GM12878 (cell line): Measurements from ENCODE around the gene EIF4B. TPM values are rescaled to one million over a fixed set of nuclear protein-coding genes. Genes with fewer than 3 reads are reported as not detected.

ENCODE experiments used
- BMI1 ChIP-seq: fragments of 450-650 bp; IDR thresholded peaks from 2 replicates; pipeline ENCODE4 v1.6.1; 2016; ENCODE audit warnings: mild to moderate bottlenecking, moderate library complexity, borderline replicate concordance
- CEBPB ChIP-seq, 2 experiments: fragments of 150-350 bp in 1 of 2; IDR thresholded peaks; 2 replicates each; pipeline ENCODE4 v1.6.1; 2012 to 2014; ENCODE audit warnings: low read depth in 2 of 2, low read length in 2 of 2, borderline replicate concordance in 1 of 2, inconsistent platforms in 1 of 2
- CHD2 ChIP-seq: IDR thresholded peaks from 2 replicates; pipeline ENCODE4 v1.6.1; 2011; ENCODE audit warnings: low read depth, low read length, improper control_type of control experiment, borderline replicate concordance
- NBN ChIP-seq: fragments of 450-650 bp; IDR thresholded peaks from 2 replicates; pipeline ENCODE4 v1.6.1; 2016
- PAX8 ChIP-seq: fragments of 450-650 bp; IDR thresholded peaks from 2 replicates; pipeline ENCODE4 v1.6.1; 2017; ENCODE audit warnings: mild to moderate bottlenecking, moderate library complexity
- microRNA-seq: library from miRNA; unstranded; fragments of <30 nt; microRNA quantifications from one replicate; pipeline ENCODE4, GENCODE V29; 2018
- polyA plus RNA-seq, 11 experiments: library from polyadenylated mRNA; depleted of rRNA in 4 of 11; unstranded in 6 of 11; stranded (reverse) in 5 of 11; fragments of >200 nt; fragmentation: Nextera tagmentation in 4 of 11; fragmentation: Illumina TruSeq in 1 of 11; extraction: Ambion mirVana in 4 of 11; extraction: Trizol in 1 of 11; gene quantifications; 1 replicate in 1 of 11; 2 replicates in 10 of 11; pipeline versions ENCODE4 v1.2.1 to v1.2.3, GENCODE V29; 2011 to 2016; ENCODE audit warnings: inconsistent platforms in 2 of 11, missing spikeins in 2 of 11, low read depth in 1 of 11
- small RNA-seq: library from RNA; depleted of rRNA; stranded (forward); fragments of <200 nt; gene quantifications from one replicate; pipeline ENCODE3, GENCODE V24; 2014
- total RNA-seq, 4 experiments: library from RNA; depleted of rRNA in 3 of 4; stranded (reverse); fragments of >200 nt in 3 of 4; fragmentation: Illumina TruSeq in 1 of 4; extraction: Trizol in 1 of 4; gene quantifications; 2 replicates each; pipeline versions ENCODE4 v1.2.1 to v1.2.3, GENCODE V29; 2013 to 2021

The EIF4B gene
- total and polyA plus RNA-seq, 10 of the 15 experiments (the other 5 are each of a cell fraction or from before 2014, with no cell fraction given), result 123 to 752 (median 431) TPM

- TF ChIP-seq NBN (no peak), CEBPB (IDR thresholded peaks at IDR 0.05; ENCODE audit: borderline replicate concordance in 1 of 2, low read depth in 2 of 2, low read length in 2 of 2) (no peak), BMI1 (no peak), PAX8 (no peak), CHD2 (no peak)
- TF ChIP-seq, all 136 proteins: peak for 0
Observed at GRCh38 chr12:53091756-53092155, 85.5 kb downstream of the EIF4B start (continued).

Small RNA genes lying within 50 kb of the gene (microRNA-seq; reads per million reads assigned to microRNA genes)
- not detected for gene MIR6757

Small RNA genes lying within 50 kb of the gene (small RNA-seq; reads per million reads assigned to genes)
- gene MIR6757, result not detected

Other genes with a start within 250 kb of the EIF4B start
Only the 7 nearest of the 15 such genes appear.
- gene KRT78, start 157.5 kb upstream of the EIF4B start, total RNA-seq (2014; rRNA removed), result not detected in 2 replicates
- not detected in 2 replicates for gene KRT78, start 157.5 kb upstream of the EIF4B start, total RNA-seq (2014; rRNA removed; fragmentation: Illumina TruSeq; extraction: Trizol)
- gene KRT78, start 157.5 kb upstream of the EIF4B start, total RNA-seq (2021), result not detected in 2 replicates
- gene KRT78, start 157.5 kb upstream of the EIF4B start, polyA plus RNA-seq (2011; rRNA removed), result 0.07 and 0.16 TPM in 2 replicates
- not detected in 2 replicates for gene KRT78, start 157.5 kb upstream of the EIF4B start, polyA plus RNA-seq (2014; fragmentation: Illumina TruSeq; extraction: Trizol)
- not detected for gene KRT78, start 157.5 kb upstream of the EIF4B start, polyA plus RNA-seq (2014; fragmentation: Nextera tagmentation; extraction: Ambion mirVana)
- gene KRT78, start 157.5 kb upstream of the EIF4B start, polyA plus RNA-seq (2014; rRNA removed), result 0.51 TPM in 1 of 2 replicates, not detected in the other
- not detected for gene KRT78, start 157.5 kb upstream of the EIF4B start, polyA plus RNA-seq (2016; fragmentation: Nextera tagmentation; extraction: Ambion mirVana)
- 0.11 and 0.16 TPM in 2 replicates for gene KRT8, start 101.4 kb upstream of the EIF4B start, total RNA-seq (2014; rRNA removed)
- gene KRT8, start 101.4 kb upstream of the EIF4B start, total RNA-seq (2014; rRNA removed; fragmentation: Illumina TruSeq; extraction: Trizol), result 0.09 and 0.22 TPM in 2 replicates
- 5.6 and 5.7 TPM in 2 replicates for gene KRT8, start 101.4 kb upstream of the EIF4B start, total RNA-seq (2021)
- gene KRT8, start 101.4 kb upstream of the EIF4B start, polyA plus RNA-seq (2011; rRNA removed), result 0.10 and 0.41 TPM in 2 replicates
- 0.37 and 0.81 TPM in 2 replicates for gene KRT8, start 101.4 kb upstream of the EIF4B start, polyA plus RNA-seq (2014; fragmentation: Illumina TruSeq; extraction: Trizol)
- under 1 TPM in 1 of 2 experiments, not detected in 1; 0.15 TPM for gene KRT8, start 101.4 kb upstream of the EIF4B start, polyA plus RNA-seq (2014; fragmentation: Nextera tagmentation; extraction: Ambion mirVana)
- gene KRT8, start 101.4 kb upstream of the EIF4B start, polyA plus RNA-seq (2014; rRNA removed), result 0.57 and 0.67 TPM in 2 replicates
- gene KRT8, start 101.4 kb upstream of the EIF4B start, polyA plus RNA-seq (2016; fragmentation: Nextera tagmentation; extraction: Ambion mirVana), result under 1 TPM; 0.35 to 0.99 TPM
- 0.22 and 0.45 TPM in 2 replicates for gene KRT18, start 57.3 kb upstream of the EIF4B start, total RNA-seq (2014; rRNA removed)
- 0.09 and 0.22 TPM in 2 replicates for gene KRT18, start 57.3 kb upstream of the EIF4B start, total RNA-seq (2014; rRNA removed; fragmentation: Illumina TruSeq; extraction: Trizol)
- 4.0 and 4.6 TPM in 2 replicates for gene KRT18, start 57.3 kb upstream of the EIF4B start, total RNA-seq (2021)
- gene KRT18, start 57.3 kb upstream of the EIF4B start, polyA plus RNA-seq (2011; rRNA removed), result 0.15 and 0.23 TPM in 2 replicates
- gene KRT18, start 57.3 kb upstream of the EIF4B start, polyA plus RNA-seq (2014; fragmentation: Illumina TruSeq; extraction: Trizol), result 0.25 TPM in 1 of 2 replicates, not detected in the other
- under 1 TPM in 1 of 2 experiments, not detected in 1; 0.09 TPM for gene KRT18, start 57.3 kb upstream of the EIF4B start, polyA plus RNA-seq (2014; fragmentation: Nextera tagmentation; extraction: Ambion mirVana)
- 0.14 and 0.18 TPM in 2 replicates for gene KRT18, start 57.3 kb upstream of the EIF4B start, polyA plus RNA-seq (2014; rRNA removed)
- gene KRT18, start 57.3 kb upstream of the EIF4B start, polyA plus RNA-seq (2016; fragmentation: Nextera tagmentation; extraction: Ambion mirVana), result under 1 TPM; 0.46 to 0.59 TPM
- 0.17 and 0.22 TPM in 2 replicates for gene TNS2, start 43.6 kb downstream of the EIF4B start, total RNA-seq (2014; rRNA removed)
- gene TNS2, start 43.6 kb downstream of the EIF4B start, total RNA-seq (2014; rRNA removed; fragmentation: Illumina TruSeq; extraction: Trizol), result not detected in 2 replicates
- gene TNS2, start 43.6 kb downstream of the EIF4B start, total RNA-seq (2021), result 0.66 and 0.72 TPM in 2 replicates
- gene TNS2, start 43.6 kb downstream of the EIF4B start, polyA plus RNA-seq (2011; rRNA removed), result 0.07 TPM in 1 of 2 replicates, not detected in the other
- gene TNS2, start 43.6 kb downstream of the EIF4B start, polyA plus RNA-seq (2014; fragmentation: Illumina TruSeq; extraction: Trizol), result 0.03 and 0.11 TPM in 2 replicates
- not detected for gene TNS2, start 43.6 kb downstream of the EIF4B start, polyA plus RNA-seq (2014; fragmentation: Nextera tagmentation; extraction: Ambion mirVana)
- 0.15 and 0.52 TPM in 2 replicates for gene TNS2, start 43.6 kb downstream of the EIF4B start, polyA plus RNA-seq (2014; rRNA removed)
- gene TNS2, start 43.6 kb downstream of the EIF4B start, polyA plus RNA-seq (2016; fragmentation: Nextera tagmentation; extraction: Ambion mirVana), result under 1 TPM in 1 of 2 experiments, not detected in 1; 0.20 TPM
- gene SPRYD3, start 72.9 kb downstream of the EIF4B start, total RNA-seq (2014; rRNA removed), result 18.7 and 21.0 TPM in 2 replicates
- gene SPRYD3, start 72.9 kb downstream of the EIF4B start, total RNA-seq (2014; rRNA removed; fragmentation: Illumina TruSeq; extraction: Trizol), result 10.4 and 11.2 TPM in 2 replicates
- gene SPRYD3, start 72.9 kb downstream of the EIF4B start, total RNA-seq (2021), result 24.7 and 27.7 TPM in 2 replicates
- 12.4 and 19.4 TPM in 2 replicates for gene SPRYD3, start 72.9 kb downstream of the EIF4B start, polyA plus RNA-seq (2011; rRNA removed)
- gene SPRYD3, start 72.9 kb downstream of the EIF4B start, polyA plus RNA-seq (2014; fragmentation: Illumina TruSeq; extraction: Trizol), result 9.4 and 18.3 TPM in 2 replicates
- 1 to 10 TPM; 2.3 to 3.5 TPM for gene SPRYD3, start 72.9 kb downstream of the EIF4B start, polyA plus RNA-seq (2014; fragmentation: Nextera tagmentation; extraction: Ambion mirVana)
- 21.4 and 21.7 TPM in 2 replicates for gene SPRYD3, start 72.9 kb downstream of the EIF4B start, polyA plus RNA-seq (2014; rRNA removed)
- 10 to 100 TPM; 26.2 to 26.4 TPM for gene SPRYD3, start 72.9 kb downstream of the EIF4B start, polyA plus RNA-seq (2016; fragmentation: Nextera tagmentation; extraction: Ambion mirVana)
- 0.56 TPM in 1 of 2 replicates, not detected in the other for gene IGFBP6, start 91.2 kb downstream of the EIF4B start, total RNA-seq (2014; rRNA removed)
- gene IGFBP6, start 91.2 kb downstream of the EIF4B start, total RNA-seq (2014; rRNA removed; fragmentation: Illumina TruSeq; extraction: Trizol), result not detected in 2 replicates
- 0.64 and 0.87 TPM in 2 replicates for gene IGFBP6, start 91.2 kb downstream of the EIF4B start, total RNA-seq (2021)
- gene IGFBP6, start 91.2 kb downstream of the EIF4B start, polyA plus RNA-seq (2011; rRNA removed), result 0.16 and 0.60 TPM in 2 replicates
- gene IGFBP6, start 91.2 kb downstream of the EIF4B start, polyA plus RNA-seq (2014; fragmentation: Illumina TruSeq; extraction: Trizol), result not detected in 2 replicates
- under 1 TPM in 1 of 2 experiments, not detected in 1; 0.09 TPM for gene IGFBP6, start 91.2 kb downstream of the EIF4B start, polyA plus RNA-seq (2014; fragmentation: Nextera tagmentation; extraction: Ambion mirVana)
- gene IGFBP6, start 91.2 kb downstream of the EIF4B start, polyA plus RNA-seq (2014; rRNA removed), result 0.35 and 0.84 TPM in 2 replicates
- gene IGFBP6, start 91.2 kb downstream of the EIF4B start, polyA plus RNA-seq (2016; fragmentation: Nextera tagmentation; extraction: Ambion mirVana), result under 1 TPM; 0.44 to 0.80 TPM
- gene SOAT2, start 97.0 kb downstream of the EIF4B start, total RNA-seq (2014; rRNA removed), result 1.2 and 1.6 TPM in 2 replicates
- gene SOAT2, start 97.0 kb downstream of the EIF4B start, total RNA-seq (2014; rRNA removed; fragmentation: Illumina TruSeq; extraction: Trizol), result 0.60 and 0.67 TPM in 2 replicates
- 1.6 and 1.9 TPM in 2 replicates for gene SOAT2, start 97.0 kb downstream of the EIF4B start, total RNA-seq (2021)
- gene SOAT2, start 97.0 kb downstream of the EIF4B start, polyA plus RNA-seq (2011; rRNA removed), result 0.24 and 0.30 TPM in 2 replicates
- gene SOAT2, start 97.0 kb downstream of the EIF4B start, polyA plus RNA-seq (2014; fragmentation: Illumina TruSeq; extraction: Trizol), result 0.43 and 0.78 TPM in 2 replicates
- gene SOAT2, start 97.0 kb downstream of the EIF4B start, polyA plus RNA-seq (2014; fragmentation: Nextera tagmentation; extraction: Ambion mirVana), result under 1 TPM; 0.08 to 0.33 TPM
- 1.7 and 2.4 TPM in 2 replicates for gene SOAT2, start 97.0 kb downstream of the EIF4B start, polyA plus RNA-seq (2014; rRNA removed)
- under 1 TPM; 0.46 to 0.72 TPM for gene SOAT2, start 97.0 kb downstream of the EIF4B start, polyA plus RNA-seq (2016; fragmentation: Nextera tagmentation; extraction: Ambion mirVana)